GM21447 (cell line): Measurements from ENCODE around the gene GINS2.

ENCODE experiments used
- ATAC-seq: cut with Tn5 transposase; IDR thresholded peaks from one replicate; pipeline ENCODE4 v1.9.1; 2021; ENCODE audit not compliant: unreplicated experiment

Gene GINS2

GRCh38 chr16:85716022-85716679, 27.4 kb upstream of the GINS2 start:
- ATAC-seq, result no peak

- no peak for ATAC-seq
Measured at GRCh38 chr16:85715169-85716021, 26.6 kb upstream of the GINS2 start.

- no peak for ATAC-seq
Measured at GRCh38 chr16:85712801-85713200, 24.0 kb upstream of the GINS2 start.

GRCh38 chr16:85711982-85712587, 23.3 kb upstream of the GINS2 start:
- no peak for ATAC-seq

- ATAC-seq, result no peak
Measured at GRCh38 chr16:85710732-85711131, 22.0 kb upstream of the GINS2 start.

GRCh38 chr16:85709766-85710585, 21.2 kb upstream of the GINS2 start:
- no peak for ATAC-seq

GRCh38 chr16:85708338-85708737, 19.6 kb upstream of the GINS2 start:
- no peak for ATAC-seq

- no peak for ATAC-seq
Measured at GRCh38 chr16:85707528-85708095, 18.9 kb upstream of the GINS2 start.

- ATAC-seq, result no peak
Measured at GRCh38 chr16:85706449-85707034, 17.8 kb upstream of the GINS2 start.

- no peak for ATAC-seq
Measured at GRCh38 chr16:85704900-85705846, 16.4 kb upstream of the GINS2 start.

- ATAC-seq, result no peak
Measured at GRCh38 chr16:85704011-85704410, 15.3 kb upstream of the GINS2 start.

GRCh38 chr16:85699628-85700027, 10.9 kb upstream of the GINS2 start:
- ATAC-seq, result no peak

GRCh38 chr16:85698935-85699558, 10.3 kb upstream of the GINS2 start:
- ATAC-seq, result no peak

- no peak for ATAC-seq
Measured at GRCh38 chr16:85698459-85698891, 9.7 kb upstream of the GINS2 start.

- no peak for ATAC-seq
Measured at GRCh38 chr16:85697431-85697830, 8.7 kb upstream of the GINS2 start.

- ATAC-seq, result no peak
Measured at GRCh38 chr16:85696781-85697180, 8.0 kb upstream of the GINS2 start.

GRCh38 chr16:85695196-85696128, 6.7 kb upstream of the GINS2 start:
- no peak for ATAC-seq
